IMR-90 (cell line): ENCODE measurements around the gene PRUNE2. TPM values are rescaled to one million over a fixed set of nuclear protein-coding genes. Genes with fewer than 3 reads are reported as not detected.

Source experiments
- ATAC-seq: fragments of 200-7000 bp; cut with Tn5 transposase; 2 replicates; pipeline ENCODE4 v1.9.1; 2020; ENCODE audit warnings: low read depth, mild to moderate bottlenecking, moderate library complexity
- BruUV-seq: library from RNA; stranded (reverse); fragments of 400-500 nt; replicated peaks from 2 replicates; lab custom pipeline; 2021; lab: Mats Ljungman, UMichigan
- CTCF ChIA-PET: fragments of 300-600 bp; formaldehyde crosslinking; extraction: SDS; loops from one replicate; lab custom pipeline; 2021; ENCODE audit warnings: antibody characterized with exemption; lab: Yijun Ruan, JAX
- POLR2A ChIA-PET: fragments of 300-600 bp; sonication (Branson Sonifier 250); formaldehyde crosslinking; loops from one replicate; lab custom pipeline; 2022; ENCODE audit warnings: antibody characterized with exemption; ENCODE audit not compliant: unreplicated experiment; lab: Charles Lee
- DNase-seq: peaks from one replicate; pipeline ENCODE4 v3.0.0; 2013
- H2AFZ ChIP-seq: replicated peaks from 2 replicates; pipeline ENCODE3; 2013; ENCODE audit warnings: low read length, mild to moderate bottlenecking; ENCODE audit not compliant: poor library complexity
- H2AK5ac ChIP-seq: 2 replicates; pipeline ENCODE4 v1.6.1; 2013; ENCODE audit warnings: low read depth, low read length, inconsistent platforms
- H2AK9ac ChIP-seq: replicated peaks from 2 replicates; pipeline ENCODE3; 2013; ENCODE audit warnings: mild to moderate bottlenecking, low read depth, low read length, moderate library complexity; ENCODE audit not compliant: poor library complexity
- H2BK120ac ChIP-seq: 2 replicates; pipeline ENCODE4 v1.6.1; 2013; ENCODE audit warnings: low read depth, low read length, inconsistent platforms
- H2BK15ac ChIP-seq: 3 replicates; pipeline ENCODE4 v1.6.1; 2013; ENCODE audit warnings: low read depth, low read length, inconsistent platforms
- H2BK20ac ChIP-seq: 2 replicates; pipeline ENCODE4 v1.6.1; 2013; ENCODE audit warnings: low read depth, mild to moderate bottlenecking, inconsistent platforms, low read length, moderate library complexity
- H2BK5ac ChIP-seq: 2 replicates; pipeline ENCODE4 v1.6.1; 2013; ENCODE audit warnings: mild to moderate bottlenecking, low read depth, low read length, inconsistent platforms; ENCODE audit not compliant: poor library complexity, severe bottlenecking
- H3K14ac ChIP-seq: replicated peaks from 2 replicates; pipeline ENCODE4 v1.6.1; 2013; ENCODE audit warnings: low read depth, low read length, inconsistent platforms
- H3K18ac ChIP-seq: 2 replicates; pipeline ENCODE4 v1.6.1; 2013; ENCODE audit warnings: low read depth, low read length, control low read depth
- H3K23ac ChIP-seq: 2 replicates; pipeline ENCODE4 v1.6.1; 2013; ENCODE audit warnings: low read depth, low read length, inconsistent platforms
- H3K27ac ChIP-seq: 2 replicates; pipeline ENCODE4 v1.5.1; 2013; ENCODE audit warnings: mild to moderate bottlenecking, control low read depth, low read length; ENCODE audit not compliant: insufficient read depth
- H3K27me3 ChIP-seq: 2 replicates; pipeline ENCODE4 v1.6.1; 2013; ENCODE audit warnings: low read length; ENCODE audit not compliant: control insufficient read depth, insufficient read depth
- H3K36me3 ChIP-seq: 2 replicates; pipeline ENCODE4 v1.6.1; 2013; ENCODE audit warnings: low read length, mixed read lengths; ENCODE audit not compliant: control insufficient read depth, insufficient read depth
- H3K4ac ChIP-seq: 2 replicates; pipeline ENCODE4 v1.6.1; 2013; ENCODE audit warnings: low read depth, low read length, inconsistent platforms
- H3K4me1 ChIP-seq: 2 replicates; pipeline ENCODE4 v1.6.1; 2013; ENCODE audit warnings: low read length, mixed read lengths; ENCODE audit not compliant: control insufficient read depth, insufficient read depth
- H3K4me2 ChIP-seq: 2 replicates; pipeline ENCODE4 v1.6.1; 2013; ENCODE audit warnings: low read depth, mild to moderate bottlenecking, control low read depth, low read length, moderate library complexity
- H3K4me3 ChIP-seq: 2 replicates; pipeline ENCODE4 v1.5.1; 2013; ENCODE audit warnings: low read depth, mild to moderate bottlenecking, control low read depth, low read length, moderate library complexity; ENCODE audit not compliant: insufficient read depth
- H3K56ac ChIP-seq: 2 replicates; pipeline ENCODE4 v1.6.1; 2013; ENCODE audit warnings: low read length, inconsistent platforms; ENCODE audit not compliant: insufficient read depth; ENCODE audit errors: extremely low read depth
- H3K79me1 ChIP-seq, 2 experiments: 2 replicates each; pipeline ENCODE4 v1.6.1; 2013; ENCODE audit warnings: low read length in 2 of 2, inconsistent platforms in 1 of 2, low read depth in 1 of 2
- H3K9ac ChIP-seq: 2 replicates; pipeline ENCODE4 v1.6.1; 2013; ENCODE audit warnings: low read depth, low read length, control low read depth
- H3K9me1 ChIP-seq: 2 replicates; pipeline ENCODE4 v1.6.1; 2013; ENCODE audit warnings: low read length, inconsistent platforms; ENCODE audit not compliant: insufficient read depth
- H3K9me3 ChIP-seq: 2 replicates; pipeline ENCODE4 v1.6.1; 2013; ENCODE audit warnings: low read length; ENCODE audit not compliant: control insufficient read depth, insufficient read depth
- H4K20me1 ChIP-seq: 2 replicates; pipeline ENCODE4 v1.6.1; 2013; ENCODE audit warnings: low read length, inconsistent platforms; ENCODE audit not compliant: insufficient read depth
- H4K5ac ChIP-seq: 2 replicates; pipeline ENCODE4 v1.6.1; 2013; ENCODE audit warnings: mild to moderate bottlenecking, low read depth, low read length, control low read depth
- H4K8ac ChIP-seq, 2 experiments: 2 replicates each; pipeline ENCODE4 v1.6.1; 2013; ENCODE audit warnings: low read depth in 2 of 2, low read length in 2 of 2, control low read depth in 1 of 2, inconsistent platforms in 1 of 2
- H4K91ac ChIP-seq: 2 replicates; pipeline ENCODE4 v1.6.1; 2013; ENCODE audit warnings: low read depth, low read length, inconsistent platforms; ENCODE audit not compliant: insufficient read depth
- CHD1 ChIP-seq: IDR thresholded peaks from 2 replicates; pipeline ENCODE4 v1.6.1; 2012; ENCODE audit warnings: low read depth, low read length, improper control_type of control experiment
- CTCF ChIP-seq: conservative IDR thresholded peaks from 2 replicates; pipeline ENCODE4 v1.5.1; 2012; ENCODE audit warnings: mild to moderate bottlenecking, low read depth, low read length, improper control_type of control experiment
- ELK1 ChIP-seq: fragments of 150-350 bp; IDR thresholded peaks from 2 replicates; pipeline ENCODE4 v1.6.1; 2016; ENCODE audit warnings: low read depth, mild to moderate bottlenecking, low read length, moderate library complexity, borderline replicate concordance
- FOS ChIP-seq: fragments of 150-350 bp; IDR thresholded peaks from 2 replicates; pipeline ENCODE4 v1.6.1; 2016; ENCODE audit warnings: low read depth, low read length
- MAZ ChIP-seq: IDR thresholded peaks from 2 replicates; pipeline ENCODE4 v1.6.1; 2012; ENCODE audit warnings: low read depth, mild to moderate bottlenecking, low read length, improper control_type of control experiment, moderate library complexity, borderline replicate concordance
- POLR2A ChIP-seq: IDR thresholded peaks from 2 replicates; pipeline ENCODE4 v1.6.1; 2012; ENCODE audit warnings: mild to moderate bottlenecking, low read depth, low read length
- RAD21 ChIP-seq: IDR thresholded peaks from 2 replicates; pipeline ENCODE4 v1.6.1; 2012; ENCODE audit warnings: low read length, improper control_type of control experiment
- SMC3 ChIP-seq: fragments of 150-350 bp; IDR thresholded peaks from 2 replicates; pipeline ENCODE4 v1.6.1; 2016; ENCODE audit warnings: low read depth, mild to moderate bottlenecking, antibody characterized with exemption, low read length, moderate library complexity
- USF2 ChIP-seq: fragments of 150-350 bp; IDR thresholded peaks from 2 replicates; pipeline ENCODE4 v1.6.1; 2017; ENCODE audit warnings: mild to moderate bottlenecking, antibody characterized with exemption, low read length, low read depth
- WGBS, 2 experiments: methylation state at CpG; one replicate each; pipeline versions ENCODE4 v1.1.5 to v1.1.7; 2013; ENCODE audit warnings: missing lambda C conversion rate in 2 of 2; ENCODE audit not compliant: insufficient read length in 1 of 2; ENCODE audit errors: extremely low coverage in 2 of 2; 5-methylcytosine and 5-hydroxymethylcytosine counted together
- dilution Hi-C: fragments of 300-500 bp; cut with HindIII; formaldehyde crosslinking; loops from one replicate; pipeline ENCODE4 v1.14.3; 2018; ENCODE audit warnings: low sequenced_read_pairs; ENCODE audit not compliant: unreplicated experiment
- in situ Hi-C: fragments of 300-500 bp; cut with MboI; formaldehyde crosslinking; loops from 3 replicates; pipeline ENCODE4 v1.14.3; 2019; ENCODE audit warnings: low sequenced_read_pairs, inconsistent platforms, mixed read lengths
- intact Hi-C: fragments of 100-400 bp; cut with micrococcal nuclease; formaldehyde crosslinking; loops from 2 replicates; pipeline ENCODE4 v1.10.0; 2022
- polyA plus RNA-seq, 3 experiments: library from polyadenylated mRNA; depleted of rRNA; stranded (reverse); fragments of >200 nt; gene quantifications; 2 replicates each; pipeline ENCODE4 v1.2.3, GENCODE V29; 2012; ENCODE audit warnings: low replicate concordance in 1 of 3
- total RNA-seq: library from RNA; depleted of rRNA; stranded (reverse); fragments of >200 nt; gene quantifications from 2 replicates; pipeline ENCODE4 v1.2.3, GENCODE V29; 2012

Gene PRUNE2
- total and polyA plus RNA-seq, 2 of the 4 experiments (the other 2 are of a cell fraction): 0.70 to 1.6 TPM

GRCh38 chr9:76652894-76653293, 253.0 kb downstream of the PRUNE2 start:
- no peaks in the 10 kb centered on the region for H3K79me1 ChIP-seq
- no peak overlapping the region for H3K4me3 ChIP-seq
- no peak overlapping the region for H2BK5ac ChIP-seq
- 0 out of 4 replicates have a peak overlapping the region, but pooled peaks of 1 of the 2 experiments have one; percentile 24 for H4K8ac ChIP-seq
- POLR2A ChIA-PET: no interaction called here
- BruUV-seq: no TSS peak
- no peak overlapping the region for H2BK15ac ChIP-seq
- no peaks in the 10 kb centered on the region for H4K20me1 ChIP-seq
- no peak overlapping the region for H3K27ac ChIP-seq
- H2BK20ac ChIP-seq: no peak overlapping the region
- no CpG with 5 or more reads among the region's 2 CpGs for whole genome bisulfite sequencing, 2 experiments
- DNase-seq: peak; percentile 37
- no peak overlapping the region for H4K5ac ChIP-seq
- no peak overlapping the region for H2BK120ac ChIP-seq
- no peaks in the 10 kb centered on the region for H3K36me3 ChIP-seq
- dilution Hi-C loops (no loop called here), intact Hi-C loops (no loop called here), in situ Hi-C loops (no loop called here)
- H3K4ac ChIP-seq: no peak overlapping the region
- no peak overlapping the region for H3K56ac ChIP-seq
- no peak overlapping the region for H2AFZ ChIP-seq
- no peak for TF ChIP-seq MAZ
- TF ChIP-seq USF2: no peak
- TF ChIP-seq RAD21: no peak
- TF ChIP-seq CTCF: no peak
- TF ChIP-seq ELK1: no peak
- no peak for TF ChIP-seq SMC3
- TF ChIP-seq CHD1: no peak
- TF ChIP-seq FOS: no peak
- no peak for TF ChIP-seq POLR2A
- no peaks in the 10 kb centered on the region for H3K9me3 ChIP-seq
- H2AK9ac ChIP-seq: no peak overlapping the region
- H3K23ac ChIP-seq: no peak overlapping the region
- CTCF ChIA-PET: no interaction called here
- ATAC-seq: no peak
- H3K4me2 ChIP-seq: no peak overlapping the region
- 0 out of 2 replicates have a peak overlapping the region, but pooled peaks have one; percentile 18 for H3K14ac ChIP-seq
- H3K18ac ChIP-seq: no peak overlapping the region
- H3K9me1 ChIP-seq: peaks cover 6% of the 10 kb centered on the region; the same call in 1 of the 2 replicates
- H3K4me1 ChIP-seq: peaks cover 15% of the 10 kb centered on the region
- no peak overlapping the region for H3K9ac ChIP-seq
- H2AK5ac ChIP-seq: no peak overlapping the region
- H3K27me3 ChIP-seq: no peaks in the 10 kb centered on the region
- no peak overlapping the region for H4K91ac ChIP-seq
